ENCODE measurements around the gene TTC33. TPM values are rescaled to one million over a fixed set of nuclear protein-coding genes. Genes with fewer than 3 reads are reported as not detected.

Gene TTC33
- total RNA-seq, 3 donors from 2014 or later (not counting 1 experiment from before 2014, with no cell fraction given) = 7.3 to 11.4 (median 10.0) TPM

DNA sequence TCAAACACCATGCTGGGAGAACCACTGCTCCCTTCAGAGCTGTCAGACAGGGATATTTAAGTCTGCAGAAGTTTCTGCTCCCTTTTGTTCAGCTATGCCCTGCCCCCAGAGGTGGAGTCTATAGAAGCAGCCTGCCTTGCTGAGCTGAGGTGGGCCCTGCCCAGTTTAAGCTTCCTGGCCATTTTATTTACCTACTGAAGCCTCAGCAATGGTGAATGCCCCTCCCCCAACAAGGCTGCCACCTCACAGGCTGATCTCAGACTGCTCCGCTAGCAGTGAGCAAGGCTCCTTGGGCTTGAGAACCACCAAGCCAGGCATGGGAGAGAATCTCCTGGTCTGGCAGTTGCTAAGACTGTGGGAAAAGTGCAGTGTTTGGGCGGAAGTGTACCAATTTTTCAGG is 281.5 kb downstream of the TTC33 start:
- ATAC-seq = no peak
- no peaks in the 10 kb centered on the region for H3K36me3 ChIP-seq (ENCODE audit: control insufficient read depth, insufficient read depth, low read length)
- no peaks in the 10 kb centered on the region for H3K27me3 ChIP-seq (ENCODE audit: control insufficient read depth, insufficient read depth, low read length)
- intact Hi-C loops (cut with micrococcal nuclease) = no loop called here
- H3K27ac ChIP-seq (ENCODE audit: low read length) = no peak overlapping the region
- Mint-ChIP-seq H3K4me1 (no peaks in the 10 kb centered on the region), H3K27me3 (ENCODE audit: low read depth in 2 of 2) (no peaks in the 10 kb centered on the region), H3K36me3 (no peaks in the 10 kb centered on the region), H3K4me3 (no peak overlapping the region), H3K9me3 (no peaks in the 10 kb centered on the region), H3K27ac (no peak overlapping the region)
- no peaks in the 10 kb centered on the region for H3K9me3 ChIP-seq (ENCODE audit: control insufficient read depth, insufficient read depth, low read length)
- no peak overlapping the region for H3K4me3 ChIP-seq (ENCODE audit: low read length)
- H3K4me1 ChIP-seq (ENCODE audit: control insufficient read depth, insufficient read depth, low read length) = no peaks in the 10 kb centered on the region
- no peak for TF ChIP-seq CTCF (IDR thresholded peaks at IDR 0.05)
- DNase-seq = no peak
- 100% methylated on average over 2 of the region's 2 CpGs for WGBS (ENCODE audit: insufficient coverage)

DNA sequence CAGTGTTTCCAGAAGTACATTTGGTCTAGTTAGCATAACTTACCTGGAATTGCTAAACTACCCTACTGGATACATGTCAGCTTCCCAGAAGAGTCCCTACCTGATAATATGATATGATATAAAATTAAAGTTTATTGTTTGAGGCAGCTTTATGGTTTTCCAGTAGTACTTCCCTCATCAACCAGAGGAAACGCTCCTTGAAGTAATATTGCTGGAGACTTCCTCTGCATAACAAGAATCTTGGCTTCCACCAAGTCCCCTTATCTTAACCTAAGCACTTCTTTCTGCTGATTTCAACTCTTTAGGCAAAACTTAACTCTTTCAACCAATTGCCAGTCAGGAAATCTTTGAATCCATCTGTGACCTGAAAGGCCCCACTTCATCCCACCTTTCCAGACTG is 290.3 kb downstream of the TTC33 start:
- Mint-ChIP-seq H3K27ac (no peak overlapping the region), H3K36me3 (peaks cover 17% of the 10 kb centered on the region), H3K9me3 (peaks cover 0 to 7% of the 10 kb centered on the region in 2 donors), H3K4me3 (no peak overlapping the region), H3K27me3 (ENCODE audit: low read depth in 2 of 2) (no peaks in the 10 kb centered on the region), H3K4me1 (peaks cover 0 to 5% of the 10 kb centered on the region in 2 donors)
- no peaks in the 10 kb centered on the region for H3K9me3 ChIP-seq (ENCODE audit: control insufficient read depth, insufficient read depth, low read length)
- H3K27me3 ChIP-seq (ENCODE audit: control insufficient read depth, insufficient read depth, low read length) = no peaks in the 10 kb centered on the region
- H3K4me3 ChIP-seq (ENCODE audit: low read length) = no peak overlapping the region
- TF ChIP-seq CTCF (IDR thresholded peaks at IDR 0.05) = no peak
- no peak for DNase-seq
- WGBS (ENCODE audit: insufficient coverage) = 92% methylated on average over 1 of the region's 1 CpG
- H3K36me3 ChIP-seq (ENCODE audit: control insufficient read depth, insufficient read depth, low read length) = no peaks in the 10 kb centered on the region
- H3K4me1 ChIP-seq (ENCODE audit: control insufficient read depth, insufficient read depth, low read length) = no peaks in the 10 kb centered on the region
- intact Hi-C loops (cut with micrococcal nuclease) = no loop called here
- H3K27ac ChIP-seq (ENCODE audit: low read length) = no peak overlapping the region
- ATAC-seq = no peak

DNA sequence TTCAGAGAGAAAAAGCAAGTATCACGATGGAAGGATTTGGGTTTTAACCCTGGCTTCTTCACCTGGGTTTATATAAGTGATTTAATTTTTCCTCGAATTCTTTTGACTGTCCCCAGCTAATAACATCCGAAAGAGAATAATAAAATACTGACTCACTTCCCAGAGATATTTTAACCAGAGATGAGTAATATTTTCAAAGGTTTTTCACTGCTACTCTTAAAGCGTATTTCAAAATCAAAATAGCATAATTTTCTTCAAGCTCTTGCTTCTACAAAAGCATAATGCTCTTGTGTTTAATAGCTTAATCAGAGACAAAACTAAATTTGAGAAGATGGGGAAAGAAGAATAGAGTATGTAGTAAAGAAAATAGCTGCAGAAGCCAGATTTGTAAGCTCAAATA is 291.2 kb downstream of the TTC33 start:
- H3K4me1 Mint-ChIP-seq = peaks cover 0 to 5% of the 10 kb centered on the region in 2 donors
- 100% methylated on average over 1 of the region's 4 CpGs for WGBS (ENCODE audit: insufficient coverage)
- Histone ChIP-seq H3K4me3 (ENCODE audit: low read length) (no peak overlapping the region), H3K27me3 (ENCODE audit: control insufficient read depth, insufficient read depth, low read length) (no peaks in the 10 kb centered on the region), H3K4me1 (ENCODE audit: control insufficient read depth, insufficient read depth, low read length) (no peaks in the 10 kb centered on the region), H3K9me3 (ENCODE audit: control insufficient read depth, insufficient read depth, low read length) (no peaks in the 10 kb centered on the region), H3K36me3 (ENCODE audit: control insufficient read depth, insufficient read depth, low read length) (no peaks in the 10 kb centered on the region), H3K27ac (ENCODE audit: low read length) (no peak overlapping the region)
- H3K36me3 Mint-ChIP-seq = peaks cover 22% of the 10 kb centered on the region
- no peak for ATAC-seq
- DNase-seq = no peak
- intact Hi-C loops (cut with micrococcal nuclease) = no loop called here
- no peak for TF ChIP-seq CTCF (IDR thresholded peaks at IDR 0.05)
- H3K27me3 Mint-ChIP-seq (ENCODE audit: low read depth in 2 of 2) = no peaks in the 10 kb centered on the region
- peaks cover 0 to 10% of the 10 kb centered on the region in 2 donors for H3K9me3 Mint-ChIP-seq
- H3K27ac Mint-ChIP-seq = no peak overlapping the region
- H3K4me3 Mint-ChIP-seq = no peak overlapping the region

Other genes starting within 250 kb of the TTC33 start
- gene PTGER4, start 76.0 kb downstream of the TTC33 start, total RNA-seq = 100 to 1,000 TPM; 112 to 126 (median 117) TPM
- 100 to 1,000 TPM; 120 to 165 (median 122) TPM for gene PRKAA1, start 42.4 kb upstream of the TTC33 start, total RNA-seq
- 1,000 to 10,000 TPM in 2 of 3 donors, 100 to 1,000 TPM in 1; 961 to 1,288 (median 1,179) TPM for gene RPL37, start 79.3 kb upstream of the TTC33 start, total RNA-seq
- 1 to 10 TPM; 3.4 to 5.2 (median 3.9) TPM for gene CARD6, start 85.4 kb upstream of the TTC33 start, total RNA-seq
- gene C7, start 153.5 kb upstream of the TTC33 start, total RNA-seq = not detected